PC-3 (cell line): ENCODE data around the gene RXRA. TPM values are rescaled to one million over a fixed set of nuclear protein-coding genes. Genes with fewer than 3 reads are reported as not detected.

Source experiments
- ATAC-seq: fragments of 200-7000 bp; cut with Tn5 transposase; 2 replicates; pipeline ENCODE4 v1.9.1; 2020; ENCODE audit warnings: mild to moderate bottlenecking, moderate library complexity
- BruUV-seq: library from RNA; stranded (reverse); fragments of 400-500 nt; replicated peaks from 2 replicates; lab custom pipeline; 2021; lab: Mats Ljungman, UMichigan
- CTCF ChIA-PET: fragments of 300-600 bp; sonication (Branson Sonifier 250); formaldehyde crosslinking; loops from one replicate; lab custom pipeline; 2022; ENCODE audit warnings: antibody characterized with exemption; lab: Charles Lee
- POLR2A ChIA-PET: fragments of 300-600 bp; sonication (Branson Sonifier 250); formaldehyde crosslinking; loops from one replicate; lab custom pipeline; 2022; ENCODE audit warnings: antibody characterized with exemption; ENCODE audit not compliant: unreplicated experiment; lab: Charles Lee
- DNase-seq: peaks from one replicate; pipeline ENCODE4 v3.0.0-alpha.2; 2015
- H2AFZ ChIP-seq: fragments of 300-600 bp; sonication (generic); 2 replicates; pipeline ENCODE4 v1.6.0; 2016; ENCODE audit warnings: antibody characterized with exemption, low read length
- H3F3A ChIP-seq: fragments of 300-600 bp; sonication (generic); one replicate; pipeline ENCODE4 v1.6.0; 2017; ENCODE audit warnings: antibody characterized with exemption, low read length, control low read depth, mild to moderate bottlenecking; ENCODE audit not compliant: unreplicated experiment
- H3K27ac ChIP-seq: fragments of 300-600 bp; sonication (generic); 2 replicates; pipeline ENCODE4 v1.5.1; 2016; ENCODE audit warnings: mild to moderate bottlenecking, low read length
- H3K27me3 ChIP-seq: fragments of 300-600 bp; sonication (generic); 2 replicates; pipeline ENCODE4 v1.6.1; 2016; ENCODE audit warnings: low read length, mixed read lengths
- H3K36me3 ChIP-seq: fragments of 300-600 bp; sonication (generic); 2 replicates; pipeline ENCODE4 v1.6.1; 2016; ENCODE audit warnings: low read depth, mixed run types, low read length, mixed read lengths
- H3K4me1 ChIP-seq: fragments of 300-600 bp; sonication (generic); 2 replicates; pipeline ENCODE4 v1.5.1; 2016; ENCODE audit warnings: low read length; ENCODE audit not compliant: insufficient read depth
- H3K4me2 ChIP-seq: fragments of 300-600 bp; sonication (generic); 2 replicates; pipeline ENCODE4 v1.6.0; 2016; ENCODE audit warnings: low read length
- H3K4me3 ChIP-seq: fragments of 300-600 bp; sonication (generic); 2 replicates; pipeline ENCODE4 v1.5.1; 2016; ENCODE audit warnings: mild to moderate bottlenecking, low read length, mixed read lengths
- H3K79me2 ChIP-seq: fragments of 300-600 bp; sonication (generic); 2 replicates; pipeline ENCODE4 v1.6.1; 2017; ENCODE audit warnings: low read length, mixed read lengths
- H3K9ac ChIP-seq: fragments of 300-600 bp; sonication (generic); 2 replicates; pipeline ENCODE4 v1.6.0; 2016; ENCODE audit warnings: mild to moderate bottlenecking, low read length
- H3K9me2 ChIP-seq: fragments of 300-600 bp; sonication (generic); replicated peaks from 2 replicates; pipeline ENCODE4 v1.6.1; 2016; ENCODE audit warnings: mixed run types, low read length, mixed read lengths
- H3K9me3 ChIP-seq: fragments of 300-600 bp; sonication (generic); 2 replicates; pipeline ENCODE4 v1.6.1; 2016; ENCODE audit warnings: low read length, mixed read lengths
- H4K20me1 ChIP-seq: fragments of 300-600 bp; sonication (generic); 2 replicates; pipeline ENCODE4 v1.6.1; 2016; ENCODE audit warnings: low read length, mixed read lengths
- EZH2 ChIP-seq: fragments of 300-600 bp; sonication (generic); IDR thresholded peaks from one replicate; pipeline ENCODE4 v1.6.1; 2017; ENCODE audit warnings: antibody characterized with exemption, mild to moderate bottlenecking, low read length; ENCODE audit not compliant: unreplicated experiment
- EZH2phosphoT487 ChIP-seq: fragments of 300-600 bp; sonication (generic); IDR thresholded peaks from 2 replicates; pipeline ENCODE4 v1.6.1; 2018; ENCODE audit warnings: mild to moderate bottlenecking, antibody characterized with exemption, low read length, borderline replicate concordance
- intact Hi-C: fragments of 100-400 bp; cut with micrococcal nuclease; formaldehyde crosslinking; loops from 2 replicates; pipeline ENCODE4 v1.9.0; 2023
- total RNA-seq: library from RNA; depleted of rRNA; stranded (reverse); fragments of >200 nt; gene quantifications from 2 replicates; pipeline ENCODE4 v1.2.3, GENCODE V29; 2014
- TF ChIP-seq, protein P1 (sequence below): fragments of 300-600 bp; sonication (generic); conservative IDR thresholded peaks from 2 replicates; pipeline ENCODE4 v1.5.1; 2017; ENCODE audit warnings: antibody characterized with exemption, low read depth, mild to moderate bottlenecking, low read length

RXRA gene
- total RNA-seq, 1 experiment from 2014 or later = 17.5 TPM

DNA sequence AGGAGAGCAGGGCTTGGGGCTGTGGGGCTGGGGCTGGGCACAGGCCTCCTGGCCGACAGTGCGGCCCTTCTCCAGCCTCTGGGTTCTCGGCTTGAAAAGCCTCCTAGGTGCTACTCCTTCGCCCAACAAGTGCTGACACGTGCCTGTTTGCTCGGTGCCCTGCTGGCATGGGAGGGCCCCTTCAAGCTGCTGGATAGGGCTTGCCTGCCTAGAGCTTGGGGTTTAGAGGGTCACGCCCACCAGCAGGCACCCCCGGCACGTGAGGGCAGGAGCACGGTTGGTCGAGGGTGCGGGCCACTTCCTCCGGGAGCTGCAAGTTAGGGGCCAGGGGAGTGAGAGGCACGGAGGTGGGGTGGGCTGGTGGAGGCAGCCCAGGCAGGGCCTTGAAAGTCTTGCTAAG is 106.2 kb downstream of the RXRA start:
- no peaks in the 10 kb centered on the region for H4K20me1 ChIP-seq
- H3K4me3 ChIP-seq = no peak overlapping the region
- no peak overlapping the region for H2AFZ ChIP-seq
- no peaks in the 10 kb centered on the region for H3K4me1 ChIP-seq
- intact Hi-C loops = loop anchor here (10.0 kb wide), 1 partner anchor 68 kb away; no protein-coding TSS in a partner anchor
- no peaks in the 10 kb centered on the region for H3K9me3 ChIP-seq
- BruUV-seq = no TSS peak
- H3K9me2 ChIP-seq = no peaks in the 10 kb centered on the region
- DNase-seq (no peak), ATAC-seq (no peak)
- no peaks in the 10 kb centered on the region for H3K27me3 ChIP-seq
- H3F3A ChIP-seq = no peaks in the 10 kb centered on the region
- H3K9ac ChIP-seq = no peak overlapping the region
- no peak for TF ChIP-seq EZH2phosphoT487
- no peak for TF ChIP-seq EZH2
- TF ChIP-seq, protein P1, sequence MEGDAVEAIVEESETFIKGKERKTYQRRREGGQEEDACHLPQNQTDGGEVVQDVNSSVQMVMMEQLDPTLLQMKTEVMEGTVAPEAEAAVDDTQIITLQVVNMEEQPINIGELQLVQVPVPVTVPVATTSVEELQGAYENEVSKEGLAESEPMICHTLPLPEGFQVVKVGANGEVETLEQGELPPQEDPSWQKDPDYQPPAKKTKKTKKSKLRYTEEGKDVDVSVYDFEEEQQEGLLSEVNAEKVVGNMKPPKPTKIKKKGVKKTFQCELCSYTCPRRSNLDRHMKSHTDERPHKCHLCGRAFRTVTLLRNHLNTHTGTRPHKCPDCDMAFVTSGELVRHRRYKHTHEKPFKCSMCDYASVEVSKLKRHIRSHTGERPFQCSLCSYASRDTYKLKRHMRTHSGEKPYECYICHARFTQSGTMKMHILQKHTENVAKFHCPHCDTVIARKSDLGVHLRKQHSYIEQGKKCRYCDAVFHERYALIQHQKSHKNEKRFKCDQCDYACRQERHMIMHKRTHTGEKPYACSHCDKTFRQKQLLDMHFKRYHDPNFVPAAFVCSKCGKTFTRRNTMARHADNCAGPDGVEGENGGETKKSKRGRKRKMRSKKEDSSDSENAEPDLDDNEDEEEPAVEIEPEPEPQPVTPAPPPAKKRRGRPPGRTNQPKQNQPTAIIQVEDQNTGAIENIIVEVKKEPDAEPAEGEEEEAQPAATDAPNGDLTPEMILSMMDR = no peak
- ChIA-PET POLR2A (no interaction called here), CTCF (no interaction called here)
- H3K36me3 ChIP-seq = no peaks in the 10 kb centered on the region
- no peaks in the 10 kb centered on the region for H3K79me2 ChIP-seq
- H3K4me2 ChIP-seq = no peak overlapping the region
- no peak overlapping the region for H3K27ac ChIP-seq

DNA sequence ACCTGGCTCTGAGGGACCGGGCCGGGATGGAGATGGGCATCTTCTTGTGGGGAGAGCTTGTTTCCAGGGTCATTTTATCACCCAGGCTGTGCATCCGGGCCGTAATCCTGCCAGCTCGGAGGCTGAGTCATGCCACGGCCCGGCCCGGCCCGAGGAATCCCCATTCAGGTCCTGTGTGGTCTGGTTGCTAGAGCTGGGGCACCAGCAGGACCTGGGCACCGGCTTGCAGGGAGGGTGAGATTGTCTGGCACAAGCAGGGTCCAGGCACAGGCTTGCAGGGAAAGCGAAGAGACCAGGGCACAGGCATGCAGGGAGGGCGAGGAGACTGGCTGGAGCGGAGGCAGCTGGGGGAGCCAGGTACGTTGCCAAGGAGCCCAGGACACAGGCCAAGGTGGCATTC is 106.8 kb downstream of the RXRA start:
- H3K9me2 ChIP-seq = no peaks in the 10 kb centered on the region
- H2AFZ ChIP-seq = no peak overlapping the region
- H3F3A ChIP-seq = no peaks in the 10 kb centered on the region
- no peaks in the 10 kb centered on the region for H3K27me3 ChIP-seq
- ChIA-PET POLR2A (interaction anchor here (0.6 to 0.7 kb wide), 2 partner anchors 229 to 302 kb away, joined by 3 to 4 read pairs; no protein-coding TSS in a partner anchor), CTCF (no interaction called here)
- H3K4me1 ChIP-seq = no peaks in the 10 kb centered on the region
- no peak overlapping the region for H3K4me3 ChIP-seq
- H3K27ac ChIP-seq = no peak overlapping the region
- ATAC-seq (peak; percentile 70), DNase-seq (peak; percentile 21)
- no peaks in the 10 kb centered on the region for H3K79me2 ChIP-seq
- no peak overlapping the region for H3K4me2 ChIP-seq
- H3K9ac ChIP-seq = no peak overlapping the region
- no peaks in the 10 kb centered on the region for H3K36me3 ChIP-seq
- intact Hi-C loops = loop anchor here (10.0 kb wide), 1 partner anchor 68 kb away; no protein-coding TSS in a partner anchor
- no peak for TF ChIP-seq EZH2
- TF ChIP-seq EZH2phosphoT487 = no peak
- TF ChIP-seq, protein P1 = no peak
- H4K20me1 ChIP-seq = no peaks in the 10 kb centered on the region
- H3K9me3 ChIP-seq = no peaks in the 10 kb centered on the region
- BruUV-seq = no TSS peak
